H1 (cell line): ENCODE data around the gene NOX1. TPM values are rescaled to one million over a fixed set of nuclear protein-coding genes. Genes with fewer than 3 reads are reported as not detected.

Experiments used
- CTCF ChIA-PET: fragments of 300-600 bp; sonication (Branson Sonifier 250); formaldehyde crosslinking; loops from one replicate; lab custom pipeline; 2021; ENCODE audit not compliant: partially characterized antibody; lab: Charles Lee
- POLR2A ChIA-PET: fragments of 300-600 bp; sonication (Branson Sonifier 250); formaldehyde crosslinking; loops from one replicate; lab custom pipeline; 2021; ENCODE audit warnings: inconsistent platforms; ENCODE audit not compliant: partially characterized antibody; lab: Charles Lee
- DNase-seq, 2 experiments: peaks; one replicate each; pipeline versions ENCODE4 v3.0.0 to v3.0.0-alpha.2; 2010 to 2022; ENCODE audit warnings: low spot score in 2 of 2, low read depth in 1 of 2, mixed read lengths in 1 of 2
- FAIRE-seq: peaks from 2 replicates; lab custom pipeline; 2011; peaks lifted over from hg19 to GRCh38; lab: Jason Lieb, UNC
- H2AFZ ChIP-seq: 2 replicates; pipeline ENCODE4 v1.8.1; 2012; ENCODE audit warnings: low read length, inconsistent platforms
- H2AK5ac ChIP-seq: 2 replicates; pipeline ENCODE4 v1.6.1; 2013; ENCODE audit warnings: low read depth, low read length
- H2BK120ac ChIP-seq: replicated peaks from 2 replicates; pipeline ENCODE3; 2013; ENCODE audit warnings: low read depth, low read length, inconsistent platforms
- H2BK12ac ChIP-seq: 2 replicates; pipeline ENCODE4 v1.6.1; 2013; ENCODE audit warnings: low read depth, low read length
- H2BK15ac ChIP-seq: 2 replicates; pipeline ENCODE4 v1.6.1; 2013; ENCODE audit warnings: low read length
- H2BK20ac ChIP-seq: 2 replicates; pipeline ENCODE4 v1.6.1; 2013; ENCODE audit warnings: low read length
- H2BK5ac ChIP-seq: 2 replicates; pipeline ENCODE4 v1.6.1; 2013; ENCODE audit warnings: low read depth, low read length
- H3K14ac ChIP-seq: 2 replicates; pipeline ENCODE4 v1.6.1; 2013; ENCODE audit warnings: inconsistent platforms; ENCODE audit not compliant: insufficient read length
- H3K18ac ChIP-seq: 2 replicates; pipeline ENCODE4 v1.6.1; 2013; ENCODE audit warnings: low read length; ENCODE audit errors: extremely low read depth
- H3K23ac ChIP-seq: 2 replicates; pipeline ENCODE4 v1.6.1; 2013; ENCODE audit warnings: inconsistent platforms; ENCODE audit not compliant: insufficient read length
- H3K23me2 ChIP-seq: 2 replicates; pipeline ENCODE4 v1.6.1; 2013; ENCODE audit warnings: low read depth, low read length
- H3K27ac ChIP-seq: 2 replicates; pipeline ENCODE4 v1.6.1; 2011; ENCODE audit warnings: low read depth, low read length, inconsistent platforms
- H3K27me3 ChIP-seq, 4 experiments: replicated peaks in 1 of 4; 1 replicate in 1 of 4; 2 replicates in 3 of 4; pipeline versions ENCODE4 v1.6.1 to v1.8.1; 2011 to 2013; ENCODE audit warnings: low read length in 3 of 4, mild to moderate bottlenecking in 3 of 4, inconsistent platforms in 2 of 4, mixed read lengths in 2 of 4, moderate library complexity in 1 of 4; ENCODE audit not compliant: control insufficient read depth in 3 of 4, insufficient read depth in 3 of 4; ENCODE audit errors: extremely low read depth in 1 of 4
- H3K36me3 ChIP-seq, 4 experiments: 2 replicates each; pipeline versions ENCODE4 v1.6.1 to v1.8.1; 2011 to 2013; ENCODE audit warnings: mild to moderate bottlenecking in 4 of 4, low read length in 3 of 4, moderate library complexity in 2 of 4, control low read depth in 1 of 4, inconsistent platforms in 1 of 4; ENCODE audit not compliant: insufficient read depth in 4 of 4, control insufficient read depth in 2 of 4
- H3K4ac ChIP-seq: replicated peaks from 2 replicates; pipeline ENCODE3; 2013; ENCODE audit warnings: low read length, low read depth, mixed read lengths, inconsistent platforms; ENCODE audit not compliant: insufficient read length
- H3K4me1 ChIP-seq, 4 experiments: replicated peaks in 1 of 4; 1 replicate in 1 of 4; 2 replicates in 3 of 4; pipeline versions ENCODE4 v1.6.1 to v1.8.1; 2011 to 2013; ENCODE audit warnings: low read length in 3 of 4, inconsistent platforms in 2 of 4, mixed read lengths in 1 of 4; ENCODE audit not compliant: insufficient read depth in 4 of 4, control insufficient read depth in 3 of 4
- H3K4me2 ChIP-seq, 2 experiments: 2 replicates each; pipeline versions ENCODE4 v1.6.1 to v1.8.1; 2011 to 2013; ENCODE audit warnings: low read depth in 2 of 2, low read length in 2 of 2, control low read depth in 1 of 2, inconsistent platforms in 1 of 2, mild to moderate bottlenecking in 1 of 2; ENCODE audit not compliant: insufficient read depth in 1 of 2
- H3K4me3 ChIP-seq, 4 experiments: fragments of 200-600, 300-600 bp in 1 of 4; sonication (generic), shearing (Covaris generic), sonication (Bioruptor Twin) in 1 of 4; 2 replicates each; pipeline versions ENCODE4 v1.5.1 to v1.8.1; 2011 to 2016; ENCODE audit warnings: low read length in 4 of 4, low read depth in 3 of 4, control low read depth in 2 of 4, inconsistent platforms in 2 of 4, mild to moderate bottlenecking in 2 of 4, mixed read lengths in 1 of 4, moderate library complexity in 1 of 4; ENCODE audit not compliant: insufficient read depth in 2 of 4; ENCODE audit errors: extremely low read depth in 1 of 4
- H3K56ac ChIP-seq: replicated peaks from 2 replicates; pipeline ENCODE3; 2013; ENCODE audit warnings: low read depth, mild to moderate bottlenecking, mixed read lengths, low read length, inconsistent platforms; ENCODE audit not compliant: insufficient read length
- H3K79me1 ChIP-seq: 2 replicates; pipeline ENCODE4 v1.6.1; 2013; ENCODE audit warnings: low read depth, low read length, control low read depth
- H3K79me2 ChIP-seq, 2 experiments: 2 replicates each; pipeline versions ENCODE4 v1.6.1 to v1.8.1; 2012 to 2013; ENCODE audit warnings: low read length in 2 of 2, mild to moderate bottlenecking in 2 of 2, inconsistent platforms in 1 of 2; ENCODE audit not compliant: insufficient read depth in 2 of 2, control insufficient read depth in 1 of 2
- H3K9ac ChIP-seq, 4 experiments: replicated peaks in 1 of 4; 1 replicate in 1 of 4; 2 replicates in 3 of 4; pipeline versions ENCODE4 v1.6.1 to v1.8.1; 2011 to 2013; ENCODE audit warnings: low read depth in 3 of 4, low read length in 3 of 4, control low read depth in 2 of 4, mild to moderate bottlenecking in 2 of 4, moderate library complexity in 2 of 4, inconsistent platforms in 1 of 4; ENCODE audit errors: extremely low read depth in 1 of 4
- H3K9me3 ChIP-seq, 2 experiments: 2 replicates each; pipeline versions ENCODE4 v1.6.1 to v1.8.1; 2012 to 2013; ENCODE audit warnings: mild to moderate bottlenecking in 2 of 2, moderate library complexity in 2 of 2, control low read depth in 1 of 2, inconsistent platforms in 1 of 2, low read depth in 1 of 2, low read length in 1 of 2, mixed read lengths in 1 of 2; ENCODE audit not compliant: insufficient read depth in 2 of 2
- H4K20me1 ChIP-seq, 2 experiments: replicated peaks in 1 of 2; 2 replicates each; pipeline versions ENCODE3 to v1.8.1; 2011 to 2013; ENCODE audit warnings: inconsistent platforms in 2 of 2, low read length in 2 of 2, mild to moderate bottlenecking in 1 of 2; ENCODE audit not compliant: insufficient read depth in 2 of 2, control insufficient read depth in 1 of 2
- H4K5ac ChIP-seq: 2 replicates; pipeline ENCODE4 v1.6.1; 2013; ENCODE audit warnings: low read length, low read depth, mixed read lengths, inconsistent platforms; ENCODE audit not compliant: insufficient read length
- H4K8ac ChIP-seq: 2 replicates; pipeline ENCODE4 v1.8.0; 2013; ENCODE audit warnings: mild to moderate bottlenecking, moderate library complexity, low read length, inconsistent platforms; ENCODE audit not compliant: insufficient read depth; ENCODE audit errors: extremely low read depth
- H4K91ac ChIP-seq: replicated peaks from 2 replicates; pipeline ENCODE3; 2013; ENCODE audit warnings: low read length, mixed read lengths, inconsistent platforms; ENCODE audit not compliant: insufficient read length
- BACH1 ChIP-seq: IDR thresholded peaks from 2 replicates; pipeline ENCODE4 v1.6.1; 2012; ENCODE audit warnings: low read length, improper control_type of control experiment
- CTCF ChIP-seq, 3 experiments: IDR thresholded peaks; 1 replicate in 2 of 3; 2 replicates in 1 of 3; pipeline versions ENCODE4 v1.5.1 to v1.6.1; 2011; ENCODE audit warnings: low read length in 3 of 3, mild to moderate bottlenecking in 3 of 3, inconsistent platforms in 2 of 3, low read depth in 1 of 3, moderate library complexity in 1 of 3; ENCODE audit not compliant: insufficient read depth in 1 of 3; ENCODE audit errors: control extremely low read depth in 1 of 3
- KDM4A ChIP-seq: IDR thresholded peaks from one replicate; pipeline ENCODE4 v1.7.1; 2012; ENCODE audit warnings: low read depth, mild to moderate bottlenecking, moderate library complexity, low read length, inconsistent platforms; ENCODE audit not compliant: severe bottlenecking
- KDM5A ChIP-seq: fragments of 200-600 bp; IDR thresholded peaks from 2 replicates; pipeline ENCODE4 v1.7.1; 2012; ENCODE audit warnings: mild to moderate bottlenecking, low read length, inconsistent platforms, mixed read lengths
- MAFK ChIP-seq: IDR thresholded peaks from 2 replicates; pipeline ENCODE4 v1.6.1; 2012; ENCODE audit warnings: low read depth, mild to moderate bottlenecking, improper control_type of control experiment, low read length
- SIRT6 ChIP-seq: IDR thresholded peaks from one replicate; pipeline ENCODE4 v1.7.1; 2012; ENCODE audit warnings: low read length, inconsistent platforms
- SP4 ChIP-seq: IDR thresholded peaks from 2 replicates; pipeline ENCODE4 v1.6.1; 2012; ENCODE audit warnings: low read length, inconsistent platforms
- TAF1 ChIP-seq: IDR thresholded peaks from 2 replicates; pipeline ENCODE4 v1.6.1; 2011; ENCODE audit warnings: mild to moderate bottlenecking, low read depth, low read length
- TAF7 ChIP-seq: optimal IDR thresholded peaks from 2 replicates; pipeline ENCODE3; 2011; ENCODE audit warnings: low read depth, mild to moderate bottlenecking, inconsistent platforms, low read length, moderate library complexity, borderline replicate concordance
- TBP ChIP-seq: IDR thresholded peaks from 2 replicates; pipeline ENCODE4 v1.6.1; 2011; ENCODE audit warnings: low read depth, low read length, improper control_type of control experiment
- WGBS, 2 experiments: shearing (Covaris generic) in 1 of 2; methylation state at CpG; one replicate each; pipeline versions ENCODE4 v1.1.6 to v1.1.7; 2013 to 2015; ENCODE audit warnings: low lambda C conversion rate in 2 of 2, mixed read lengths in 2 of 2, inconsistent platforms in 1 of 2, low coverage in 1 of 2, missing lambda C conversion rate in 1 of 2; ENCODE audit not compliant: insufficient replicate concordance in 2 of 2, insufficient coverage in 1 of 2, insufficient read length in 1 of 2; ENCODE audit errors: extremely low coverage in 1 of 2, missing lambda C conversion rate in 1 of 2; 5-methylcytosine and 5-hydroxymethylcytosine counted together
- polyA plus RNA-seq, 7 experiments: library from polyadenylated mRNA; depleted of rRNA in 3 of 7; stranded (reverse) in 5 of 7; unstranded in 2 of 7; fragments of >200 nt in 5 of 7; fragments of 200-250 nt in 2 of 7; gene quantifications; 1 replicate in 5 of 7; 2 replicates in 1 of 7; 4 replicates in 1 of 7; pipeline versions ENCODE4 v1.2.1 to v1.2.3, GENCODE V29; 2011 to 2013; ENCODE audit warnings: missing spikeins in 2 of 7, mixed read lengths in 2 of 7
- total RNA-seq: library from RNA; stranded (reverse); fragmentation: NEBNext Ultra II Directional; extraction: Animal tissue kit (Norgen Biotek cat#: 25700); gene quantifications from 2 replicates; pipeline ENCODE4 v1.2.1, GENCODE V29; 2021
- TF ChIP-seq, protein P1 (sequence below): IDR thresholded peaks from 2 replicates; pipeline ENCODE4 v1.6.1; 2012; ENCODE audit warnings: inconsistent platforms

Gene NOX1
- total and polyA plus RNA-seq, 2 of the 8 experiments (the other 6 are each of a cell fraction or from before 2014, with no cell fraction given), result not detected

GRCh38 chrX:100913111-100913510, 39.0 kb upstream of the NOX1 start:
- 89% methylated on average over 2 of the region's 3 CpGs; no CpG with 5 or more reads in 1 of the 2 experiments for WGBS, 2 experiments
- Histone ChIP-seq H3K4ac (no peak overlapping the region), H4K91ac (no peak overlapping the region), H3K4me2 (no peak overlapping the region), H3K23me2 (no peaks in the 10 kb centered on the region; the same call in 1 of the 2 replicates), H3K9ac (no peak overlapping the region), H3K79me2 (no peaks in the 10 kb centered on the region), H3K14ac (no peak overlapping the region), H3K79me1 (no peaks in the 10 kb centered on the region), H2BK15ac (no peak overlapping the region), H4K8ac (no peak overlapping the region), H4K20me1 (no peaks in the 10 kb centered on the region), H3K4me1 (no peaks in the 10 kb centered on the region), H3K27me3 (no peaks in the 10 kb centered on the region), H3K18ac (no peak overlapping the region), H4K5ac (no peak overlapping the region), H3K9me3 (no peaks in the 10 kb centered on the region), H2AK5ac (no peak overlapping the region), H2BK20ac (no peak overlapping the region), H2AFZ (no peak overlapping the region), H2BK120ac (no peak overlapping the region), H2BK5ac (no peak overlapping the region), H3K23ac (no peak overlapping the region), H3K4me3 (no peak overlapping the region), H2BK12ac (no peak overlapping the region), H3K36me3 (no peaks in the 10 kb centered on the region), H3K56ac (no peak overlapping the region), H3K27ac (no peak overlapping the region)
- DNase-seq (no peak), FAIRE-seq (no peak)
- ChIA-PET CTCF (interaction anchor here (0.9 kb wide), 1 partner anchor 146 kb away, joined by 3 read pairs; no protein-coding TSS in a partner anchor), POLR2A (no interaction called here)
- no peak for TF ChIP-seq TAF7
- no peak for TF ChIP-seq TBP
- TF ChIP-seq CTCF (IDR thresholded peaks at IDR 0.05; ENCODE audit: control extremely low read depth in 1 of 3, insufficient read depth in 1 of 3, low read depth in 1 of 3, low read length in 3 of 3), result no peak
- TF ChIP-seq KDM5A, result no peak
- TF ChIP-seq BACH1, result no peak
- TF ChIP-seq TAF1, result no peak
- TF ChIP-seq, protein P1, sequence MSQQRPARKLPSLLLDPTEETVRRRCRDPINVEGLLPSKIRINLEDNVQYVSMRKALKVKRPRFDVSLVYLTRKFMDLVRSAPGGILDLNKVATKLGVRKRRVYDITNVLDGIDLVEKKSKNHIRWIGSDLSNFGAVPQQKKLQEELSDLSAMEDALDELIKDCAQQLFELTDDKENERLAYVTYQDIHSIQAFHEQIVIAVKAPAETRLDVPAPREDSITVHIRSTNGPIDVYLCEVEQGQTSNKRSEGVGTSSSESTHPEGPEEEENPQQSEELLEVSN, result no peak
- no peak for TF ChIP-seq SP4
- no peak for TF ChIP-seq SIRT6
- TF ChIP-seq KDM4A, result no peak
- TF ChIP-seq MAFK, result no peak
